ENCODE results near the gene ALG1.
"Not testable (repeated sequence)": the region's sequence is repeated elsewhere in the genome, so short reads cannot be mapped to it uniquely, and the experiment has no call there.

ALG1 gene, protein sequence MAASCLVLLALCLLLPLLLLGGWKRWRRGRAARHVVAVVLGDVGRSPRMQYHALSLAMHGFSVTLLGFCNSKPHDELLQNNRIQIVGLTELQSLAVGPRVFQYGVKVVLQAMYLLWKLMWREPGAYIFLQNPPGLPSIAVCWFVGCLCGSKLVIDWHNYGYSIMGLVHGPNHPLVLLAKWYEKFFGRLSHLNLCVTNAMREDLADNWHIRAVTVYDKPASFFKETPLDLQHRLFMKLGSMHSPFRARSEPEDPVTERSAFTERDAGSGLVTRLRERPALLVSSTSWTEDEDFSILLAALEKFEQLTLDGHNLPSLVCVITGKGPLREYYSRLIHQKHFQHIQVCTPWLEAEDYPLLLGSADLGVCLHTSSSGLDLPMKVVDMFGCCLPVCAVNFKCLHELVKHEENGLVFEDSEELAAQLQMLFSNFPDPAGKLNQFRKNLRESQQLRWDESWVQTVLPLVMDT

DNA sequence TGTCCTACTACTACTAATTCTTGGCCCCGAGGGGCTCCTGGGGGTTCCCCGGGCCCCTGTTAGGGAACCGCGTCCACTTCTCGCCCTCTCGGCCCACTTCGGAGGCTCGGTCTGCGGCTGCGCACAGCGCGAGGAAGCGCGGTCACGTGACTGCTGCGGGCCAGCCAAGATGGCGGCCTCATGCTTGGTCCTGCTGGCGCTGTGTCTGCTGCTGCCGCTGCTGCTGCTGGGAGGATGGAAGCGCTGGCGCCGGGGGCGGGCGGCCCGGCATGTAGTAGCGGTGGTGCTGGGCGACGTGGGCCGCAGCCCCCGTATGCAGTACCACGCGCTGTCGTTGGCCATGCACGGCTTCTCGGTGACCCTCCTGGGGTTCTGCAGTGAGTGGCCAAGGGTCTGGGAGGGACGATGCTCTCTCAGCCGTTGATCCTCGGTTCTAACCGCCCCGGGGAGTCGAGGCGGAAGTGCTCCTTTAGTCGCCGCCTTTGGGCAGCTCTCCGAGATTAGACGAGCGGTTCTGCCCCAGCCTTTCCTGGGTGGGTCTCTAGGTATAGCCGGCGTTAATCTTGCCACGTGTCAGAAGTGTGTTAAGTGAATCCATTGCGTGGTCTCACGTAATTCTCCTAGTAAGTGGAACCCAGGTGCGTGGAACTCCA, at the start of gene ALG1:
ALG1 (plus strand) TSS at position 163 of the 653 bp plus-strand sequence; CDS start at position 170, 7 bp downstream.
- DNase-seq, result no peak

DNA sequence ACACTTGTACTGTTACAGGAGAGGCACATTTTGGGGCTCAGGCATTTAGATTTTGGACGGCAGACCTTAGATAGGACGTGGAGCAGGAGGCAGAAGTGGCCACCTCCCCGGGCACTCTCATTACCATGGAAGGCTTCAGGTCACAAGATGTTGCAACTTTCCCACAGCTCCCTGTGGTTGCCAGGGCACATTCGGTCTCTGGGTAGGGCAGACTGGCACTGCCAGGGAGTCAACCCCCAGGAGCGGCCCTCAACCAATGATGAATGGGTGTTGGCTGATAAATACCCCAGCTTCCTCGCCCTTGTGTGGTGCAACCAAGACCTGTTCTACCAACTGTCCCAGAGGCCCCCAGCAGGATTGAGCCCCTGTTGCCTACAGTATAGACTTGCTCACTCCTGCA, 49.1 kb upstream of the ALG1 start:
- no peak for DNase-seq

DNA sequence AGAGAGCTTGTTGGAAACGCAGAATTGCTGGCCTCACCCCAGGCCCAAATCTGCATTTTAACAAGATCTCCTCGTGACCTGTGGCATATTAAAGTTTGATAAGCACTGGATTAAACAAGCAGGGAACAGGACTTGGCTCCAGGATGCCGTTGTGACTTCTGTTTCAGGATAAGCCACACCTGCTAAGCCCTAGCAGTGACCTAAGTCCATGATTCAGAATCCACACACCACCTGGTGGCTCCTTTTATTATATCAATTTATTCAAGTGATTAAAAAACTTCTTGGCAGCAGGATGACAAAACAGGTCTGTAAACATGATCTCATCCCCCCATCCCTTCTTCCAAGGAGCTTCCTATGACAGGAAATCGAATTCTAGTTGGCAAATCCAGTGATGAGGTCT, 47.0 kb upstream of the ALG1 start:
- DNase-seq, result no peak

DNA sequence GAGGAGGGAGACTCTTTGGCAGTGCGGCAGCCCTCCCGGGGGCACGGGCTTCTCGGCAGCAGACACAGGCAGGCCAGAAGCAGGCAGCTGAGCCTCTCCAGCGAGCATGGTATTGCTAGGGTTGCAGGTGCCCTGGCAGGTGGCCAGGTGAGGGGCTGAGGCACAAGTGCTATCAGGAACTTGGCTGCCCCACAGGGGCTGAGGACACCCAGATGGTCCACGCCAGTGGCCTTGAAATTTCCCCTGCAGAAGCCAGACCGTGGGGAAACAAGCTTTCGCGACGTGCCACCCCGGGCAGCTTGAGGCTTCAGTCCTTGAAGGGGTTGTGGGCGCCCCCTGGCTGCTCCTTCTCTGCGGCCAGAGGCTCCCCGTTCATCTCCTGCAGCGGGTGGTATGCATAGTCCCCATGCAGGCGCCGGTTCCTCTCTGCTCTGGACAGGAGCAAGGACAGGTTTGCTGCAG, 46.4 kb upstream of the ALG1 start:
- DNase-seq, result no peak

DNA sequence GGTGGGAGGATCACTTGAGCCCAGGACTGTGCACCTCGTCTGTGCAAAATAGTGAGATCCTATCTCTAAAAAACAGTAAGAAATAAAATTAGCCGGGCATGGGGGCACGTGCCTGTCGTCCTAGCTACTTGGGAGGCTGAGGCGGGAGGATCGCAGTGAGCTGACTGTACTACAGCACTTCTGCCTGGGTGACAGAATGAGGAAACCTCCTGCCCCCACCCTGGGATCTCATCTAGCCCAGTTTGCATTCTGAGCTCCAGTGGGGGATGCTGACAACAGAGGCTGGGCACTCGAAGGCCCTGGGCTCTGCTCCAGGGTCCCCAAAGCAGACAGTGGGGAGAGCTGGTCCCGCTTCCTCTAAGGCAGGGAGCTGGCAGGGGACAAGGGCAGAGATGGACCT, 45.0 kb upstream of the ALG1 start:
- no peak for DNase-seq

DNA sequence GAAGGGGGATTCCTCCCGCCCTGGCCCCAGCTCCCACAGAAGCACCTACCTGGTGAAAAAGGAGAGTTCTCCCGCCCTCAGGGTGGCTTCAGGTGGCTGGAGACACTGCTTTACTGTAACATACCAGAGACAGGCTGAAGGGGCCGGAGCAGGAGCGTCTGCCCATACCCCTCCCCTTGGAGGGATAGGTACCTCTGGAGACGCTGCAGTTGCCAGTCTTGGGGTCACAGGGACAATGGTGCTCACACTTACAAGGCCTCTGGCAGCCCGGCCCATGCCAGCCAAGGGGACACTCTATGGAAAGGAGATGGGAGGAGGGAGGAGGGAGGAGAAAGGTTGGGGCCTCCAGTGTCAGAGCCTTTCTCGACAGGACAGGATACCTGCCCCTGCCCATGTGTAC, 44.6 kb upstream of the ALG1 start:
- DNase-seq, result no peak

DNA sequence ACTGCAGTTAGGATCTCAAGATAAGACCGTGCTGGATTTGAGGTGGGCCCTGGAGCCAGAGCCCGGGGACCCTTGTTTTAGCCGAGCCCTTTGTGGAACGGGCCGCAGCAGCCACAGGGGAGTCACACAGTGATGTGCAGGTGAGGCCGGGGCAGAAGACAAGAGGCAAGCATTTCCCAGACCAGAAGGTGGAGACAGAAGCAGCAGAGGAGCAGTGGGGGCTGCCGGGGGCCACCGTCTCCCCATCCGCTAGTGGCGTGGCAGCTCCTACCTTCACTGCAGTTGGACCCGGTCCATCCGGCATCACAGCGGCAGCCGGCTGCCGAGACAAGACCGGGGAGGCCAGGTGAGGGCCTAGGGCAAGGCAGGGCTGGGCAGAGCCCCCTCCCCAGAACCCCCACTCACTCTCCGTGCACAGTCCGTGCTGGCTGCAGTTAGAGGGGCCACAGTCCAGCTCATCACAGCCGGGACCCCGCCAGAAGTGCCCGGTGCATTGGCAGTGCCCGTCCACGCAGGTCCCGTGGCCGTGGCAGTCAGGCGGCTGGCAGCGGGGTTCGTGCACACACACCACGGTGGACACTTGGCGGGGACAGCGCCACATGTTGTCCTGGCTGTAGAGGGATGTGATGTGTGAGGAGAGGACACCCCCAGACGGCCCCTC, 43.9 kb upstream of the ALG1 start:
- no peak for DNase-seq

DNA sequence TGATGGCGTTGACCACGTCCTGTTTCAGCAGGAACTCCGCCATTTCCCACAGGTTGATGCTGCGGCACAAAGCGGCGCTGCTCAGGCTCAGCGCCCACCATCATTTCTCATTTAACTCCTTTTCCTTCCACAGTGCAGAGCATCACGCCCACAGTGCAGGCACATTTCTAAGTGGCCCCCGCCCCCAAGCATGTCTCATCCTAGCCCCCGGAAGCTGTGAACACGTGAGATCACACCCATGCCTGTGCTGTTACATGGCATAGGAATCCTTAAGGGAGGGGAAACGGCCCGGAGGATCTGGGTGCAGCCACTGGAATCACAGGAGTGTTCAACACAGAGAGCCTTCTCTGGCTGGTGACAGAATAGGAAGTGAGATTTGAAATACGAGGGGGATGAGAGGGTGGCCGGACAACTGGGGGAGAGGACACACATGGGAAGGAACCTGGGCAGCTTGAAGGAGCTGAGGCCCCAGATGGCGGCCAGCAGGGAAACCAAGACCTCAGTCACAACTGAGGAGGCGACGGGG, 42.6 kb upstream of the ALG1 start:
- DNase-seq, result no peak

DNA sequence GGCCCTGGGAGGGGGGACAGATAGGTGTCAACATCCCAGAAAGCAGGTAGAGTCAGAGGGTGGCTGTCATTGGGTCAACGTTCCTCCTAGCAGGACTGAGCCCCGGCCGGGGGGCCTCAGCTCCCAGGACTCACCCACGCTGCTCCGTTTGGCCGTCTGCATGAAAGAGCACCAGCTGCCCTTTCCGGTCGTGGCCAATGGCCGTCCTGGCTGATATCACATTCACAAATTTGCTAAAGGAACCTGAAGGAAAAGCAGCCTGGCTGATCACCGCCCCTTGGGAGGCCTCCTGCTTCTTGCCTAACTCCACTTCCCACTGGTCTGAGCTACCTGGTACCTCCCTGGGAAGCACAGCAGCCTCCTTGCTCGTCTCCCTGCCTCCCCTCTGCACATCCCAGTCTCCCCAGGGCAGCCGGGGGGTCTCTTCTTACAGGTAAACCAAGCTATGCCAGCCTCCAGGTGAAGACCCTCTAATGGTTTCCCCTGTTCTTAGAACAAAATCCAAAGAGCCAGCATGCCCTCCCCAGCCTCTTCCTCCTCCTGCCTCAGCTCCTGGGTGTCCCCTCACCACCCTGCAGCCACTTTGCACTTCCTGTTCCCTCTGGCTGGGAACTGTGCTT, 41.3 kb upstream of the ALG1 start:
- DNase-seq, result no peak

DNA sequence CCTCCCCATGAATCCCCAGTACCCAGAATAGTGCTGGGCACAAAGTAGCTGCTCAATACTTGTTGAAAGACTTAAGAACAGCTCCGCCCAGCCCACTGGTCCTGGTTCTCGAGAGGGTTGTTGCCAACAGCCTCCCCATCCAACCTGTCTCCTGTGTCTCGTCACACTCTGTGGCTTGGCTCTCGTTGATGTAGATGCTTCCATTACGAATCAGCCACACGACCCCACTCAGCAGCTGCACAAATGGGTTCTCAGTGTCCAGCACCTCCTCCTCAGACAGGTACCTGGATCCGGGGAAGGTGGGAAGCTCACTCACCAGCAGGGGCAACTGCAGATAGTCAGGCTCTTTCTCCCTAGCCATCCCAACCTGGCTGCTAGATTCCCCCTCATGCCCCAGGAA, 40.0 kb upstream of the ALG1 start:
- no peak for DNase-seq

DNA sequence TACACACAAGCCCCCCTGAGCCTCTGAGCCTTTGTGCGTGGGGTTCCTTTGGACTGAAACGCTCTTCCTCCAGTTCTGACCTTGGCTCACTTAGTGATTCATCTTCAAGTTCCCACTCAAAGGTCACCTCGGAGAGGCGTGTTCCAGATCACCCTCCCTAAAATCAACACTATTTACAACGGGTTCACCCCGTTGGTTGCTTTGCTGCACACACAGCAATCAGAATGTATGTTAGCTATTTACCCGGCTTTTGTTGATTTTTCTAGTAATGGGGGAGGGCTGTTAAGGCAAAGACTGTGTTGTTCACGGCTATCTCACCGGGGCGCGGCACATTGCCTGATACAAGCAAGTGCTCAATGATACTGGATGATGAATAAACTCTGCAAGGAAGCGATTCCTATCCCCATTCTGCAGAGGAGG, 38.9 kb upstream of the ALG1 start:
- no peak for DNase-seq

DNA sequence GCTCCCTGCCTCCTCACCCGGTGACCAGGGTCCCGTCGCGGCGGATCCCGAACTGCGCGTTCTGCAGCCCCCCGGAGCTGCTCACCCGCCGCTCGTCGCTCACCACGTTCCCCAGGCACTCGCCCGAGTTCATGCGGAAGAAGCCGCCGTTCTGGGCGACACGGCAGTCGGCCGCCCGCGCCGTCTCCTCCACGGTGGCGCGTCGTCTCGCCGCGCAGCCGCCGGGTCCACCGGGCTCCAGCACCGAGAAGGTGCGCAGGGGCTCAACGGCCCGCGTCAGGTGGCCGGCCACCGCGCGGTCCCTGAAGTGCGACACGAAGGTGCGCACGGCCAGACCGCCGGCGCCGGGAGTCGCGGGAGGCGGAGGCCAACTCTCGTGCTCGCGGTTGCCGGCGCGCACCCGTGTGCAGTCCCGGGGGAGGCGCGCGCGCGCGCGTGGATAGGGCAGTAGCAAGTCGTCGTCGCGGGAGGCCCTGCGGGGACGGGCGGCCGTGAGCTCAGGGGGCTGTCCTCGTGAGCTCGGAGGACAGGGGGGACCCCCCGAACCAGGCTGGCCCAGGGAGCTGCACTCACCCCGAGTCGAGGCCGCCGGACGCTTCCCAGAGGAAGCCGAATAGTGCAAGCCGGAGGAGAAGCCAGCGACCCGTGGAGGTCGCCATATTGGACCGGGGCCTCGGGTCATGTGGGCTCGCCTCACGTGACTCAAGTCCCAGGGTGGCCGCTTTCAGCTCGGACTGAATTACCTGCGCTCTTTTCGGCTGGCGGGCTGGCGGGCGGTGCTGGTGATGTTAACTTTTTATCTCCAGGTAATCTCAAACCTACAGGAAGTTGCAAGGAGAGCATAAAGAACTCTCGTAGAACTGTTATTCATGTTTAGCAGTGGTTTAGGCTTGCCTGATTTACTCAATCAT, 38.1 kb upstream of the ALG1 start, which contains the start of gene NAGPA:
NAGPA (minus strand) TSS at position 680 of the 911 bp plus-strand sequence; CDS start at position 659, 21 bp downstream.
- DNase-seq, result no peak

DNA sequence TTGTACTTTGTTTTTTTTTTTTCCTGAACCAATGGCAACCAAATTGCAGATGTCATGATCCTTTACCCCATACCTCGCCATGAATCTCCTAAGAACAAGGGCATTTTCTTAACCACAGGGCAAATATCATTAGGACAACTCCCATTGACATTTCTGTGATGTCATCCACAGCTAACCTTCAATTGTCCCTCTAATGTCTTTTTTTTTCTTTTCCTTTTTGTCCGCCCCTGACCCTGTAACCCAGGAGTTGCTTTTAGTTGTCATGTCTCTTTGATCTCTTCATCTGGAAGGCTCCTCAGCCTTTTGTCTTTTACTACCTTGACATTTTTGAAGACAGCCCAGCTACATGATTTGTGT, 37.5 kb upstream of the ALG1 start:
- DNase-seq, result no peak

DNA sequence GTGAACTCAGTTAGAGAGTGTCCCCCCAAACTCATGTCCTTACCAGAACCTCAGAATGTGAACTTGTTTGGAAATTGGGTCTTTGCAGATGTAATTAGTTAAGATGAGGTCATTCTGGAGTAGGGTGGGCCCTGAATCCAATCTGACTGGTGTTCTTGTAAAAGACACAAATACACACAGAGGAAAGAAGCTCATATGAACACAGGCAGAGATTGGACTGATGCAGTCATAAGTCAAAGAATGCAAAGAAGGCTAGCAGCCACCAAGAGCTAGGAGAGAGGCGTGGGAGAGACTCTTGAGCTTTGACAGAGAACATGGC, 35.8 kb upstream of the ALG1 start:
- no peak for DNase-seq

DNA sequence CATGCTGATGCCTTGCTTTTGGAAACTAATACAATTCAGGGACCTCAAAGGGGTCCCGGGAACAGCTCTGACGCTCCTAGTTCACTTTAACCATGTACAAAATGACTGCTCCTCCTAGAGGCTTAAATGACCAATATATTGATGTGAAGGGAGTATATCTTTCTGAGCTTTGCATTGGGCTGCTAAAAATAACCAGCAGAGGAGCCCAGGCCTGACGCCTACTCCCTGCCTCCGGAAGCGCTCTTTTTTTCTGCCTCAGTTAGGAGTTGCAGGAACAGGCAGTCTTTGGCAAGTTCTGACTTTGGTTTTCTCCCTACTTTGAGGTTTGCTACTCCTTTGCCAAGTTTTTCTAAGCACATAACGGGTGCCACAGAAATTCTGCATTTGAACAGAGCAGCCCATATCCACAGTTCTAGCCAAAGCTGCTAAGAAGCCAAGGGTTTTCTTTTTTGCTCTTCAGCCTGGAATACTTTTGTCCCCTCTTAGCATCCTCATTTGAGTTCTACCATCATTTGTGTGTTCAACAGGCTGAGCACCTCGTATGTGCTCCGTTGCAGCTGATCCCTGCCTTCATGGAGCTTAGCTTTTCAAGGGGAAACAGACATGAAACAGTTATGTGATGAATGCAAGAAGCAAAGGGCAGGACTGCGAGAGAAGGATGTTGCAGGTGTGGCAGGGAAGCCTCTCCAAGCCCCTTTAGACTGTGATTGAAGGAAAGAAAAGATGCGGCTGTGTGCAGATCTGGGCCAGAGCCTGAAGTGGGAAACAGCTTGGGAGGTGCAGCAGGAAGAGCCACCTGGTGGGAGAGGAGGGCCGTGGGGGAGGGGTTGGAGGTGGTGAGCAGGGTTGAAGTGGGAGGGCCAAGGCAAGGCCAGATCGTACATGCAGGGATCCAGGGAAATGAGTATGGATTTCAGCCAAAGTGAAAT, 35.2 kb upstream of the ALG1 start:
- no peak for DNase-seq

DNA sequence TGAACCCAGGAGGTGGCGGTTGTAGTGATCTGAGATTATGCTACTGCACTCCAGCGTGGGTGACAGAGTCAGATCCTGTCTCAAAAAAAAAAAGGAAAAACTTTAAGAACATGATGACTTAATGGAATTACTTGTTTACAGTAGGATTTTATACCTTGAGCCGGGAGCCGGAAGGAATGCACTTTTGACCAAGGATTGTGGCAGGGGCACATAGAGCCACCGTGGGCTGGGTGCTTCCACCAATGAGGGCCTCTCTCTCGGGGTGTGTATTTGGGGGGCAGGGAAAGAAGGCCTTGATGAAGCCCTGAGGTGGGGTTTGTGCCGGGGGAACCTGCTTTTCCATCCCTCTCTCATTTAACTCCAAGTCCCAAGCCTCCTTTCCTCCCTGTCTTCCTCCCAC, 31.2 kb upstream of the ALG1 start:
- no peak for DNase-seq

DNA sequence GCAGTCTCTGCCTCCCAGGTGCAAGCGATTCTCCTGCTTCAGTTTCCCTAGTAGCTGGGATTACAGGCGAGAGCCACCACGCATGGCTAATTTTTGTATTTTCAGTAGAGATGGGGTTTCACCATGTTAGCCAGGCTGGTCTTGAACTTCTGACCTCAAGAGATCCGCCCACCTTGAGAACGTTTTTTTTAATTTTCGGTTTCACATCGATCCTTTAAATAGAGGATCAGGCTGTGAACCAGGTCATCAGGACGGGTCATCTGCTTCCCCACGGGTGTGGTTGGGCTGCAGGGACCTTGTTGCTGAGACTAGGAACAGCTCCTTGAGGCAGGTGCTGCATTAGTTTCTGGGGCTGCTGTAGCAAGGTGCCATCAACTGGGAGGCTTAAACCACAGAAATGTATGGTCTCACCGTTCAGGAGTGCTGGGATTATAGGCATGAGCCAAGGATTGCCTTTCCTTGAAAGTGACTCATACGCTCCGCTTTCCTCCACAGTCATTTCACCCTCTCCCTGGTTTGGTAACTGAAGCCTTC, 30.0 kb upstream of the ALG1 start:
- DNase-seq, result no peak

DNA sequence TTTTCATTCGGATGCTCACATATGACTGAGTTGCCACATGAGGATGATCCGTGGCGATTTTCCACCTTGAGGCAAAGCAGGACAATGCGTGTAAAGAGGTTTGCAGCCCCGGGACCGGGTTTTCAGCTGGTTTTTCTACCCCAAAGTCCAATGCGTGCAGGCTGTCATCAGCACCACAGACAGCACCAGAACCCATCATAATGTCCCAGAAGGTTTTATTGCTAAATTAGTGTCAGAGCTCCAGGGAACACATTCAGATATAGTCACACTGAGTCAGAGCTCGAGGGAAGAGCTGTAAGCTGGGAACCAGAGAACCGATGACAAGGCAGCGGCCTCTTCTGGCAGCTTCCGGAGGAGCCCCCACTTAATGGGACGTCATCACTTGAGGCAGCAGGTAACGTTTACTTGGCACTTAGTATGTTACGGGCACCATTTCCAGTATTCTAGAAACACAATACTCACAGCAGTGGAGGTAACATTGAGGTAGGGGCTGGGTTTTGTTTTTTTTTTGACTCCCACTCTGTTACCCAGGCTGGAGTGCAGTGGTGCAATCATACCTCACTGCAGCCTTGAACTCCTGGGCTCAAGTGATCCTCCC, 29.0 kb upstream of the ALG1 start:
- no peak for DNase-seq

DNA sequence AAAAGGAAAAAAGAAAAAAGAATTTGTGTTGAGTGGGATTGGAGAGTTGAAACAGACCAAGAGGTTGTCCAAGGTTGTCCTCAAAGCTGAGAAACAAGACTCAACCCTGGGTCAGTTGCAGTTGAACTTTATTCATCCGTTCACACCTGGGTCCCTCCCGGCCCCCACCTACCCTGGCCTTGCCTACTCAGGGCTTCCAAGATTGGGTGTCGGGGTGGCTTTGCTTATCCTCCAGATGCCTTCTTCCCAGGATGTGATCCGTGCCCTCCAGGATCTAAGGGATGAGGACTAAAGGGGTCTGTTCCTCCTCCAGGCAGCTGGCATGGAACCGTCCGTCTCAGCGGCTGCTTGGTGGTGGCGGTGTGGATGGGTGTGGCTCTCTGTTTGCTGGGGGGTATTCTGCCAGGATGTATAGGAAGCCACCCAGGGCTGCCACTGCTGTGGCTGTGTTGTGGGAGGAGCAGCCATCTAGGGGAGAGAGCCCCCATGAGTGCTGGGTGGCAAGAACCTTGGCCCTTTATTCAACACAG, 27.6 kb upstream of the ALG1 start:
- DNase-seq, result no peak

DNA sequence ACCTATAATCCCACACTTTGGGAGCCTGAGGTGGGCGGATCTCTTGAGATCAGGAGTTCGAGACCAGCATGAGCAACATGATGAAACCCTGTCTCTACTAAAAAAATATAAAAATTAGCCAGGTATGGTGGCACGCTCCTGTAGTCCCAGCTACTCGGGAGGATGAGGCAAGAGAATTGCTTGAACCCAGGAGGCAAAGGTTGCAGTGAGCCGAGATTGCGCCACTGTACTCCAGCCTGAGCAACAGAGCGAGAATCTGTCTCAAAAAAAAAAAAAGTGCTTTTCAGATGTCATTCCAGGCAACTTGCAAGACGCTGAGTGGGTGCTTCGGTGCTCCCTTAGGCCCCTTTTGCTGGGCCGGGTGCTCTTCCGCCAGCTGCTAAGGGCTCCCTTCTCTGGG, 27.1 kb upstream of the ALG1 start:
- DNase-seq, result not testable (repeated sequence)
